ENCODE data around the gene ZNF835.
A peak's percentile ranks its signal among the peaks of the same experiment; 100 is the strongest.
"Not testable (repeated sequence)": the region's sequence is repeated elsewhere in the genome, so short reads cannot be mapped to it uniquely, and the experiment has no call there.

Gene ZNF835

GRCh38 chr19:56671613-56671994, at the start of gene ZNF835:
ZNF835 (minus strand) TSS chr19:56671757; CDS start chr19:56665198, 6,559 bp downstream.
- peak; percentile 98 for DNase-seq

GRCh38 chr19:56720281-56720680, 48.7 kb upstream of the ZNF835 start:
- DNase-seq: peak; percentile 3

- DNase-seq: peak; percentile 5
These were observed 46.7 kb upstream of the ZNF835 start for GRCh38 chr19:56718231-56718630.

GRCh38 chr19:56712611-56713276, 41.2 kb upstream of the ZNF835 start:
- DNase-seq: no peak

GRCh38 chr19:56710437-56710836, 38.9 kb upstream of the ZNF835 start:
- no peak for DNase-seq

GRCh38 chr19:56707821-56708220, 36.3 kb upstream of the ZNF835 start:
- DNase-seq: no peak

- DNase-seq: peak; percentile 17
These were observed 34.4 kb upstream of the ZNF835 start for GRCh38 chr19:56705939-56706338.

GRCh38 chr19:56701895-56702294, 30.3 kb upstream of the ZNF835 start:
- no peak for DNase-seq

GRCh38 chr19:56699552-56699951, 28.0 kb upstream of the ZNF835 start:
- DNase-seq: no peak

- DNase-seq: peak; percentile 22
These were observed 20.8 kb upstream of the ZNF835 start for GRCh38 chr19:56692206-56692895.

GRCh38 chr19:56690670-56691069, 19.1 kb upstream of the ZNF835 start:
- peak; percentile 46 for DNase-seq

- DNase-seq: peak; percentile 15
These were observed 17.6 kb upstream of the ZNF835 start for GRCh38 chr19:56689198-56689597.

- DNase-seq: no peak
These were observed 15.5 kb upstream of the ZNF835 start for GRCh38 chr19:56687031-56687430.

- DNase-seq: no peak
These were observed 11.6 kb upstream of the ZNF835 start for GRCh38 chr19:56683116-56683515.

- no peak for DNase-seq
These were observed 10.1 kb upstream of the ZNF835 start for GRCh38 chr19:56681702-56682101.

GRCh38 chr19:56678205-56678604, 6.6 kb upstream of the ZNF835 start:
- DNase-seq: no peak

GRCh38 chr19:56672610-56673009, 1.1 kb upstream of the ZNF835 start:
- DNase-seq: not testable (repeated sequence)

- no peak for DNase-seq
These were observed 470 bp downstream of the ZNF835 start for GRCh38 chr19:56670961-56671612.

- no peak for DNase-seq
These were observed 1.1 kb downstream of the ZNF835 start for GRCh38 chr19:56670401-56670960.

GRCh38 chr19:56668676-56669075, 2.9 kb downstream of the ZNF835 start:
- DNase-seq: no peak

GRCh38 chr19:56667311-56667870, 4.2 kb downstream of the ZNF835 start:
- DNase-seq: no peak

- no peak for DNase-seq
These were observed 7.0 kb downstream of the ZNF835 start for GRCh38 chr19:56664511-56664910.

GRCh38 chr19:56663931-56664500, 7.5 kb downstream of the ZNF835 start:
- no peak for DNase-seq

Data from OCI-M1 (cell line).